Islet of Langerhans (tissue), 1 donor: ENCODE results near the gene SGSM1.

Experiments
- FAIRE-seq: peaks from one replicate; lab custom pipeline; 2011; peaks lifted over from hg19 to GRCh38; lab: Jason Lieb, UNC

SGSM1 gene

DNA sequence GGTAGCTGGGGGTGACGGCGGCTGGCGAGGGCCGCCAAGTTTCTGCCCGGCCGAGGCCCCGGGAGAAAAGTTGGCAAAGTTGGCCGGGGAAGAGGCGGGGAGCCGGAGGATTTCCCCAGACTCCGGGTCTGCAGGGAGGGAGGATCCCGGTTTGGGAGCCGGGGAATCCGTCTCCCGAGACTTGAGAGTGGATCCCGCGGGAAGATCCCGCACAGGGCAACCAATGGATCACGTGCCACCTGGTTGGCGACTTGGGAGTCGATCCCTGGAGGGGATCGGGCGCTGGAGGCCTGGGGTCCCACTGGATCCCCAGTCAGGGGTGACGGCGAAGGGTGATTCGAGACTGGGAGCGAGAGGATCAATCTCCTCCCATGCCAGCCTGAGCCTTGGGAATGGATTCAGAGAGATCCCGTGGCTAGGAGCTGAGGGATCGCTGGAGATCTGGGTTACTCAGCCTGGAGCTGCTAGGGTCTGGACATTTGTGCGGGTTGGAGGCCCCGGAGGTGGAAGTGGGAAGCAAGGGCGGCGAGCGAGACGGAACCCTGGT lies 146.9 kb downstream of the SGSM1 start:
- FAIRE-seq: no peak

GRCh38 chr22:24953384-24954113 lies 147.5 kb downstream of the SGSM1 start:
- no peak for FAIRE-seq

DNA sequence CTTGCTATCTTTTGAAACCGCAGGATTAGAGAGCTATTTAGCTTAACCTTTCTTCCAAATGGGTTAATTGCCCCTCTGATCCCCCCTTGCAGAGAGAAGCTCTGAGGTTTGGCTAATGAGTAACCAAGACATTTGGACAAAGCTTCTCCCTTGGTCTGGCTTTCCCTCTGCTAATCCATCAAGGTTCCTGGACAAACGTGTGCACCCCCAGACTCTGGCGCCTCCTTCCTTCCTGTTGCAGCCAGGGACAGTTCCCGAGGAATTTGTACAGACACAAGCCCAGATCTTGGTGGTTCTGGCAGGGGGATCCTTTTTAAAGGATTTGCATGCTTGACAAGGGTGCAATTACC lies 148.1 kb downstream of the SGSM1 start:
- FAIRE-seq: no peak

DNA sequence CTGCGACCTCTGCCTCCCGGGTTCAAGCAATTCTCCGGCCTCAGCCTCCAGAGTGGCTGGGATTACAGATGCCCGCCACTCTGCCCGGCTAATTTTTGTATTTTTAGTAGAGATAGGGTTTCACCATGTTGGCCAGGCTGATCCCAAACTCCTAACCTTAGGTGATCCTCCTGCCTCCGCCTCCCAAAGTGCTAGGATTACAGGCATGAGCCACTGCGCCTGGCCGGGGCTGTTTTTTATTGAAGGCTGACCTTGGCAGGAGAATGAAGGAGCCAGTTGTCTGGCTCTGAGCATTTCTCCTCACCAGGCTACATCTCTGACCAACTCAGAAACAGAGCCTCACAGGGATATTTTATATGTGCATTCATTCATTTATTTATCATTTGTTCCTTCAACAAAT lies 148.8 kb downstream of the SGSM1 start:
- no peak for FAIRE-seq

DNA sequence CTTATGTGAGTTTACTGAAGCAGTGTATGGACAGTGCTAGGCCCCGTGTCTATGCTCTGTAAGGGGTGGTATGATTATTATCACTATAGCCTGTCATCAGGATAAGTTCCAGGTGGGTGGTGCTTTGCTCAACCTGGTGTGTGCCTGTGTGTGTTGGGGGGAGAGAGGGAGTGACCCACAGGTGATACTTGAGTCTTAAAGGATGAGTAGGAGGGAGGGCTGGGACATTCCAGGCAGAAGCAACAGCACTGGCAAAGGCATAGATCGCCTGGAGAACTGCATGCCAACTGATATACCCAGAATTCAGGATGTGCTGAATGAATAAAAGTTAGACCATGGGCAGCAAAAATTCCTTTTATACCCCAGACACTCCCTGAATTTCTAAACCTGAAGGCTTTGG lies 151.0 kb downstream of the SGSM1 start:
- no peak for FAIRE-seq

GRCh38 chr22:24961217-24961844 lies 155.3 kb downstream of the SGSM1 start:
- FAIRE-seq: no peak

DNA sequence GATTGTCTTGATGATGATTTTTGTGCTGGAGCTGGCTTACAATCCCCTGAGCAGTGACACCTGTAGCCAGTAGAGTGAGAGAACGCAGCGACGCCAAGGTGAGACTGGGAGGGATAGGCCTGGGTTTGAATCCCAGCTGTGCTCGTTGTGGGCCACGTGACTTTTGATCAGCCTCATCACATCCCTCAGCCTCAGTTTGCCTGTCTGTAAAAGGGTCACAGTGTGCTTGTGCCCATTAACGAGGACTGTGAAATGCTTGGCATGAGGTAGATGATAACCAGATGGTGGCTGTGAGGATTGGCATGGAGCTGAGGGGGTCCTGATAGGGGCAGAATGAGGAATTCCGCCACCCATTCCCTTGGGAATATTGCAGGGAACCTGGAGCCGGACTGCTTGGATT lies 156.1 kb downstream of the SGSM1 start:
- FAIRE-seq: no peak

GRCh38 chr22:24962835-24963234 lies 156.8 kb downstream of the SGSM1 start:
- FAIRE-seq: no peak

- FAIRE-seq: no peak
Observed at GRCh38 chr22:24964441-24964840, 158.4 kb downstream of the SGSM1 start.

DNA sequence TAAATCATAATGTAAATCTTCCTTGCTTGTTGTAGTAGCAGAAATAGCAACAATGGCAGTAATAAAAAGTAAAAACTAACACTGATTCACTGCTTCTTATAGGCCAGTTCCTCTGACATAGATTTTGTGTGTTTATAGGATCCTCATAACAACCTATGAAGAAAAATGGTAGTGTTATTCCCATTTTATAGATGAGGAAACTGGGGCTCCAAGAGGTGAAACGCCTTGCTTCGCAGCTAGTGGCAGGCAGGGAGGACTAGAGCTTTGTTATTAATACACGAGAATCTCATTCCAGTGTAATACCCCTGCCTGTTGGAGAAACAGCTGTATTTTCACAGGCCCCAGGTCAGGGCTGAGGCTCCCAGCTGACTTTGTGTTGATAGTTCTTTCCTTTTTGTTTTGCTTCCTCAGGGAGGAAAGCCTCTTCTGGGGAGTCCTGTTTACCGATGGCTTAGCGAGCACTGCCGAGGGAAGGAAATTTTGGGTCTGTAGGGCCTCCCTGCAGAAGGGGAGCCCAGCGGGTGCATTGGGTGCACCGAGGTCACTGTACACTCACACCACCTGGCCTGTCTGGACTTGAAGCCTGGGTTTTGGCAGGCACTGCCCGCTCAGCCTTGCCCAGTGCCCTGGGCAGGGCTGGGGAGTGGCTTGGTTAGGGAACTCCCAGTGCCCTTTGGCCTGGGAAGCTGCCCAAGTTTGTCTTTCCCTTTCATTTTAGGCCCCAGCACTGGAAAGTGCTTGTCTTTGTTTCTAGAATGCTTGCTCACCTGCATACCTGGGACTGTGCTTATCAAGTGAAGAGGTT lies 160.0 kb downstream of the SGSM1 start:
- FAIRE-seq: no peak

- no peak for FAIRE-seq
Observed at GRCh38 chr22:24968066-24968561, 162.1 kb downstream of the SGSM1 start.

- no peak for FAIRE-seq
Observed at GRCh38 chr22:24969560-24970301, 163.7 kb downstream of the SGSM1 start.

DNA sequence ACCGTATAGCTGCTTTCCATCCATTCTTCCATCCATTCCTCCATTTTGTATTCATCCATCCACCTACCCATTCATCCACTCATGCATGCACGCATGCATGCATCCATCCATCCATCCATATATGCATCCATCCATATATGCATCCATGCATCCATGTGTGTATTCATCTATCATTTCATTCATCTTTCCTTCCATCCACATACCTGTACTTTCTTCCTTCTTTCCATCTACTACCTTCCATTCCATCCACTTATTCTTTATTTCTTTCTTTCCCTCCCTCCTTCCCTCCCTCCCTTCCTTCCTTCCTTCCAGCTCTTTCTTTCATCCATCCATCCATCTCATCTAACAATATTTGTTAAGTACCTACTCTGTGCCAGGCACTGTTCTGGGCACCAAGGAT lies 166.4 kb downstream of the SGSM1 start:
- no peak for FAIRE-seq

- FAIRE-seq: no peak
Observed at GRCh38 chr22:24973872-24974271, 167.9 kb downstream of the SGSM1 start.

DNA sequence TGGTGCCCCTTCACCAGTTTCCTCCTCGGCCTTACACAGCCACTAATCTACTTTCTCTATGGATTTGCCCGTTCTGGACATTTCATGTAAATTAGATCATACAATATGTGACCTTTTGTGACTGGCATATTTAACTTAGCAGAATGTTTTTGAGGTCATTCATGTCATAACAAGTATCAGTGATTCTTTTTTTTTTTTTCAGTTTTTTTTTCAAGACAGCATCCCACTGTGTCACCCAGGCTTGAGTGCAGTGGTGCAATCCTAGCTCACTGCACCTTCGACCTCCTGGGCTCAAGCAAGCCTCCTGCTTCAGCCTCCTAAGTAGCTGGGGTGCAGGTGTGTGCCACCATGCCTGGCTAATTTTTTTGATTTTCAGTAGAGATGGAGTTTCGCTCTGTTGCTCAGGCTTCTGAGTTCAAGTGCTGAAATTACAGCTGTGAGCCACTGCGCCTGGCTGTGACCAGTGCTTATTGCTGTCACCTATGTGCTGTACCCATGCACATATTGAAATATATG lies 169.2 kb downstream of the SGSM1 start:
- no peak for FAIRE-seq

DNA sequence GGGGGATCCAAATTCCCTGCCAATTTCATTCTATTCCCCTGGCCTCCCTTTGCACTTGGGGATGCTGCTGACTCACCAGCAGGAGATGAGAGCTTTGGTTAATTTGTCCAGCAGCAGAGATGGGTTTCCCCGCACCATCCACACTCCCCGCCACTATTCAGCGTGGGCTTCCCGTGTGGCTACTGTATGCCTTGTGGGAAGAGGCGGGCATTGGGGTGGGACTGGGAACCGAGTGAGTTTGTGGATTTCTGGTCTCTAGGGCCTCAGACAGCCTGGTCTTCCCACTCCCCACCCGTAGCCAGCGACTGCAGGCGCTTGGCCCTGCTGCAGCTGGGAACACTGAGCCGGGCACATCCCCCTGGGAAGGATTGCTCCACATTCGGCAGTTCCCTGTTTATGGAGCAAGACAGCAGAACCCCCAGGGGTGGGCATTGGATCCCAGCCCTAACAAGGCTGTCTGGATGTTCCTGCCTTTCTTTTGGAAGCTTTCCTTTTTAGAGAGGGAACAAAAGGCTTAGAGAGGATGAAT lies 169.9 kb downstream of the SGSM1 start:
- no peak for FAIRE-seq

DNA sequence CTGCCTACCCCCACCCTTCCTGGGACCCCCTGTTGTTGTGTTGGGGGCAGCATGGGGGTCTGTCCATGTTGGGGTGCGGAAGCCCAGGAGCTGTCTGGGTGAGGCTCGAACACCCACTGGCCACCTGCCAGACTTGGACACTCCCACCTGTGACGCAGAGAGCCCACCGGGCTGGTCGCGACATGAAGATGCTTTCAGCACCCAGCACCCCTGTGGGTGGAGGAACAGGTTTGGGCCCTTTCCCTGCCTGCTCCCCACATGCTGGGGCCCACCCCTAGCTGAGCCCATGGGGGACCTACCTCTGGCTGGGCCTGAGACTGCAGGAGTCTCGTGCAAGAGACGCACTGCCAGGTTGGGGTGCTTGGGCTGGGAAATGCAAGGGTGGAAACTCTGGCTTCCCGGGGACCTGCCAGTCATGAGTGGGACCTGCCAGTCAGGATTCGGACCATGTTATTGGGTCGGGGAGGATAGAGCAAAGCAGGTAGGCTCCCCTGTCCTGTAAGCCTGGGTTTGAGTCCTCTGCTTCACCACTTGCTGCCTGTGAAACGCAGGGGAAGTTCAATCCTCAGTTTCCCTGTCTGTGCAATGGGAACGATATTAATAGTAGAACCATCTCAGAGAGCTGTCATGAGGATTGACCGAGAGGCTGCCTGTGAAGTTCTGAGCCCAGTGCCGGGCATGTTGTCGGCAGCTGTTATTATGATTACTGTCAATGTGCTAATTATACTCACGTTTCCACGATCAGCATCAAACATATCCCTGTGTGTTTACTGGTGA lies 170.6 kb downstream of the SGSM1 start:
- no peak for FAIRE-seq
